DND-41 (cell line): ENCODE results near the gene NAGLU.

Experiments
- ATAC-seq: fragments of 200-7000 bp; cut with Tn5 transposase; 3 replicates; pipeline ENCODE4 v1.9.1; 2021; ENCODE audit warnings: low read depth; ENCODE audit not compliant: insufficient read depth
- DNase-seq: peaks from one replicate; pipeline ENCODE4 v3.0.0-alpha.2; 2020
- H2AFZ ChIP-seq: 2 replicates; pipeline ENCODE4 v1.6.0; 2012; ENCODE audit warnings: low read depth, low read length
- H3K27ac ChIP-seq: 2 replicates; pipeline ENCODE4 v1.5.1; 2012; ENCODE audit warnings: low read length, inconsistent platforms
- H3K27me3 ChIP-seq: fragments of 200-600 bp; sonication (generic); 2 replicates; pipeline ENCODE4 v1.6.0; 2012; ENCODE audit warnings: low read length, mild to moderate bottlenecking, inconsistent platforms; ENCODE audit not compliant: insufficient read depth, poor library complexity
- H3K36me3 ChIP-seq: 2 replicates; pipeline ENCODE4 v1.5.1; 2012; ENCODE audit warnings: low read length, inconsistent platforms; ENCODE audit not compliant: insufficient read depth
- H3K4me1 ChIP-seq: 2 replicates; pipeline ENCODE4 v1.5.1; 2012; ENCODE audit warnings: mild to moderate bottlenecking, low read length; ENCODE audit not compliant: insufficient read depth
- H3K4me2 ChIP-seq: 2 replicates; pipeline ENCODE4 v1.6.0; 2012; ENCODE audit warnings: mild to moderate bottlenecking, moderate library complexity, low read length, inconsistent platforms; ENCODE audit not compliant: insufficient read depth
- H3K4me3 ChIP-seq, 2 experiments: fragments of 200-600 bp in 1 of 2; shearing (Covaris generic) in 1 of 2; 2 replicates each; pipeline ENCODE4 v1.5.1; 2012 to 2016; ENCODE audit warnings: inconsistent platforms in 2 of 2, low read length in 2 of 2, mild to moderate bottlenecking in 2 of 2, low read depth in 1 of 2, moderate library complexity in 1 of 2
- H3K79me2 ChIP-seq: 2 replicates; pipeline ENCODE4 v1.6.0; 2012; ENCODE audit warnings: low read length, inconsistent platforms; ENCODE audit not compliant: insufficient read depth
- H3K9ac ChIP-seq: 2 replicates; pipeline ENCODE4 v1.6.0; 2012; ENCODE audit warnings: low read depth, mild to moderate bottlenecking, inconsistent platforms, low read length, moderate library complexity
- H3K9me3 ChIP-seq: 2 replicates; pipeline ENCODE4 v1.5.1; 2012; ENCODE audit warnings: low read length, moderate library complexity, mild to moderate bottlenecking, inconsistent platforms; ENCODE audit not compliant: insufficient read depth, severe bottlenecking
- H4K20me1 ChIP-seq: 2 replicates; pipeline ENCODE4 v1.6.0; 2012; ENCODE audit warnings: low read length; ENCODE audit not compliant: insufficient read depth
- CTCF ChIP-seq: IDR thresholded peaks from 2 replicates; pipeline ENCODE4 v1.5.1; 2012; ENCODE audit warnings: borderline replicate concordance, low read length, moderate library complexity, mild to moderate bottlenecking; ENCODE audit not compliant: poor library complexity, severe bottlenecking; ENCODE audit errors: extremely low read depth
- EZH2 ChIP-seq: IDR thresholded peaks from 3 replicates; pipeline ENCODE4 v1.6.1; 2012; ENCODE audit warnings: borderline replicate concordance, low read depth, mild to moderate bottlenecking, moderate library complexity, low read length, inconsistent platforms; ENCODE audit not compliant: severe bottlenecking

The NAGLU gene

GRCh38 chr17:42508426-42509165 lies 27.4 kb upstream of the NAGLU start:
- Histone ChIP-seq H3K79me2 (no peaks in the 10 kb centered on the region), H3K9ac (no peak overlapping the region)

GRCh38 chr17:42509409-42509808 lies 26.6 kb upstream of the NAGLU start:
- Histone ChIP-seq H3K27me3 (peaks cover 35% of the 10 kb centered on the region), H3K36me3 (no peaks in the 10 kb centered on the region), H3K4me1 (no peaks in the 10 kb centered on the region), H3K9me3 (no peaks in the 10 kb centered on the region), H3K27ac (no peak overlapping the region), H3K79me2 (no peaks in the 10 kb centered on the region), H4K20me1 (peaks cover 2% of the 10 kb centered on the region; the same call in 1 of the 2 replicates), H3K4me3 (no peak overlapping the region), H2AFZ (no peak overlapping the region), H3K4me2 (no peak overlapping the region), H3K9ac (no peak overlapping the region)
- TF ChIP-seq CTCF, result no peak
- DNase-seq (no peak), ATAC-seq (no peak)

More at GRCh38 chr17:42508426-42509165, 27.4 kb upstream of the NAGLU start:
- H3K27me3 ChIP-seq, result peaks cover 42% of the 10 kb centered on the region
- H4K20me1 ChIP-seq, result peaks cover 2% of the 10 kb centered on the region; the same call in 1 of the 2 replicates
- ATAC-seq, result 0 out of 3 replicates have a peak, but pooled peaks have one; percentile 33
- H3K9me3 ChIP-seq, result no peaks in the 10 kb centered on the region
- DNase-seq, result no peak
- H3K4me1 ChIP-seq, result no peaks in the 10 kb centered on the region
- TF ChIP-seq CTCF, result no peak
- TF ChIP-seq EZH2, result no peak
- no peak overlapping the region for H3K4me2 ChIP-seq
- H3K4me3 ChIP-seq, result no peak overlapping the region
- no peak overlapping the region for H2AFZ ChIP-seq
- no peak overlapping the region for H3K27ac ChIP-seq
- no peaks in the 10 kb centered on the region for H3K36me3 ChIP-seq

GRCh38 chr17:42509841-42510240 lies 26.2 kb upstream of the NAGLU start:
- H3K27me3 ChIP-seq, result peaks cover 39% of the 10 kb centered on the region
- no peak for ATAC-seq
- H3K4me1 ChIP-seq, result no peaks in the 10 kb centered on the region
- H3K27ac ChIP-seq, result no peak overlapping the region
- H3K9ac ChIP-seq, result no peak overlapping the region
- no peak overlapping the region for H2AFZ ChIP-seq
- no peak for TF ChIP-seq CTCF
- TF ChIP-seq EZH2, result no peak
- no peaks in the 10 kb centered on the region for H3K9me3 ChIP-seq
- peaks cover 2% of the 10 kb centered on the region; the same call in 1 of the 2 replicates for H4K20me1 ChIP-seq
- H3K36me3 ChIP-seq, result no peaks in the 10 kb centered on the region
- H3K4me2 ChIP-seq, result no peak overlapping the region
- DNase-seq, result no peak
- no peak overlapping the region for H3K4me3 ChIP-seq
- H3K79me2 ChIP-seq, result no peaks in the 10 kb centered on the region

- Histone ChIP-seq H3K36me3 (no peaks in the 10 kb centered on the region), H3K4me2 (no peak overlapping the region), H2AFZ (no peak overlapping the region), H3K4me1 (peaks cover 1% of the 10 kb centered on the region; the same call in 1 of the 2 replicates), H3K9me3 (no peaks in the 10 kb centered on the region), H3K79me2 (no peaks in the 10 kb centered on the region), H3K9ac (no peak overlapping the region), H3K27ac (no peak overlapping the region), H3K4me3 (no peak overlapping the region), H3K27me3 (peaks cover 36% of the 10 kb centered on the region), H4K20me1 (peaks cover 2% of the 10 kb centered on the region; the same call in 1 of the 2 replicates)
- no peak for DNase-seq
- no peak for TF ChIP-seq EZH2
- no peak for TF ChIP-seq CTCF
- no peak for ATAC-seq
These were observed 23.8 kb upstream of the NAGLU start for GRCh38 chr17:42512246-42512645.
